HG02885 (cell line): ENCODE results near the gene NPC2.

ENCODE experiments used
- ATAC-seq: cut with Tn5 transposase; IDR thresholded peaks from one replicate; pipeline ENCODE4 v1.9.1; 2021; ENCODE audit warnings: mild to moderate bottlenecking; ENCODE audit not compliant: unreplicated experiment, poor library complexity

The NPC2 gene

DNA sequence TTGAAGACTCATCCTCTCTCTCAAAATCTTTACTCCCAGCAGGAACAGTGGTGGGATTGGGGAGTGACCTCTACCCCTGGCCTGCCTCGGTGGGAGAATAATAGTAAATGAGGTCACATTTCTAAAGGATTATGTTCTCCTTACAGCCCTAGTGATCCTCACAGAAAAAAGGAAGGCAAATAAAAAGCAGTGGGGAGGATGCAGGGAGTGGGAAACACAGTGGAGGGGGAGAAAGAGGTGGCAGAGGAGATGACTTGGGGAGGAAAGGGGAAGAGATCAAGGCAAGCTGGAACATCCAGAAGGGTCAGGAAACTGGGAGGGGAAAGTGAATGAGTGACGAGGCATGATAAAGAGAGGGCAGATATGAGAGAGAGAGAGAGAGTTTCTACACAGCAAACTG lies 58.8 kb downstream of the NPC2 start:
- ATAC-seq, result no peak

DNA sequence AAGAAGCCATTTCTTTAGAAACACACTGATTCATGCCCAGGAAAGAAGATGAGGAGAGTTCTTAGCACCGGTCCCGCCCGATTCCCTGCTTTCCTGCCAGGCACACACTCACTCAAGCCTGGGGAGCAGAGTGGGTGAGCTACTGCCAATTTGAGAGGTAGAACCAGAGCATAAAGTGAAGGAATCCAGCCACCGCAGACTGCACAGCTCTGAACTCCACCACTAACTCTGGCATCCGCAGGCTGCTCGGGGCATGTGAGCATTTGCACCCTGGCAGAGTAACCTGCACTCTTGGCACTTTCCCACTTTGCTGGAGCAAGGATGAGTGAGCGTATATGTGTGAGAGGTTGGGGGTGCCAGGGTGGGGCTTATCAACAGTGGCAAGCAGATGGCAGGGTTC lies 63.1 kb downstream of the NPC2 start:
- no peak for ATAC-seq
